ENCODE data around the gene EIF3F.

DNA sequence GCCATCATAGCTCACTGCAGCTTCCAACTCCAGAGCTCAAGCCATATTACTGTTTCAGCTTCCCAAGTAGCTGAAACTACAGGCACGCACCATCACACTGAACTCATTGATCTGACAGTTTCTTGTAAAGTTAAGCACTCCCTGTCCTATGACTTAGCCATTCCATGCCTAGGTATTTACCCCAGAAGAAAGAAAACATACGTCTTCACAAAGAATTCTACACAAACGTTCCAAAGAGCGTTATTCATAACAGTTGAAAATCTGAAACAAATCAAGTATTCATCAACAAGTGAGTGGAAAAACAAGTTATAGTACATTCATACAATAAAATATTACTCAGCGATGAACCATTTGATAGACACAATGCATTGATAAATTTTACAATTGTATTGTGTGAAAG, 14.1 kb upstream of the EIF3F start:
- TF ChIP-seq ZNF138 (CRISPR knock-in tag; IDR thresholded peaks at IDR 0.05; ENCODE audit: low read depth) = no peak
- TF ChIP-seq REPIN1 (CRISPR knock-in tag; IDR thresholded peaks at IDR 0.05; ENCODE audit: borderline replicate concordance, low read depth) = no peak
- TF ChIP-seq SNRNP70 (IDR thresholded peaks at IDR 0.05; ENCODE audit: low read depth, low read length) = no peak
- TF ChIP-seq RNF219 (CRISPR knock-in tag; IDR thresholded peaks at IDR 0.05) = no peak
- TF ChIP-seq ZNF317 (CRISPR knock-in tag; IDR thresholded peaks at IDR 0.05) = no peak
- no peak for TF ChIP-seq ZNF225 (CRISPR knock-in tag; IDR thresholded peaks at IDR 0.05)
- no peak for TF ChIP-seq TOE1 (CRISPR knock-in tag; IDR thresholded peaks at IDR 0.05)
- TF ChIP-seq POLR2AphosphoS5 (IDR thresholded peaks at IDR 0.05; ENCODE audit: low read depth, low read length) = no peak
- TF ChIP-seq EP300 (IDR thresholded peaks at IDR 0.05; ENCODE audit: low read depth in 2 of 2, low read length in 2 of 2) = no peak
- TF ChIP-seq EP300 (CRISPR knock-in tag; IDR thresholded peaks at IDR 0.05; ENCODE audit: borderline replicate concordance) = no peak
- TF ChIP-seq NFE2 (CRISPR knock-in tag; IDR thresholded peaks at IDR 0.05) = no peak
- TF ChIP-seq REST (IDR thresholded peaks at IDR 0.05; ENCODE audit: borderline replicate concordance in 1 of 2, low read depth in 1 of 2, low read length in 2 of 2) = no peak
- no peak for TF ChIP-seq ZBTB26 (CRISPR knock-in tag; IDR thresholded peaks at IDR 0.05; ENCODE audit: borderline replicate concordance)

Data from HepG2 (cell line).